Measurements from ENCODE around the gene SLC25A26. TPM values are rescaled to one million over a fixed set of nuclear protein-coding genes. Genes with fewer than 3 reads are reported as not detected.
"Not testable (repeated sequence)": the region's sequence is repeated elsewhere in the genome, so short reads cannot be mapped to it uniquely, and the experiment has no call there.

SLC25A26 gene
- total and polyA plus RNA-seq, 2 experiments from 2014 or later = 19.8 to 25.7 TPM

- DNase-seq (ENCODE audit: low spot score) = no peak
- Histone ChIP-seq H3K9me3 (ENCODE audit: low read depth) (no peaks in the 10 kb centered on the region), H3K27ac (no peak overlapping the region), H2AFZ (no peak overlapping the region), H3K4me3 (no peak overlapping the region), H3K36me3 (replicated peaks; ENCODE audit: insufficient read depth, low read depth) (no peaks in the 10 kb centered on the region), H4K20me1 (ENCODE audit: insufficient read depth, poor library complexity, severe bottlenecking) (no peaks in the 10 kb centered on the region), H3K27me3 (no peaks in the 10 kb centered on the region), H3K4me2 (no peak overlapping the region), H3K4me1 (ENCODE audit: insufficient read depth) (no peaks in the 10 kb centered on the region), H3K79me2 (no peaks in the 10 kb centered on the region), H3K9me2 (replicated peaks; ENCODE audit: insufficient read depth) (no peaks in the 10 kb centered on the region)
- TF ChIP-seq CTCF (IDR thresholded peaks at IDR 0.05; ENCODE audit: poor library complexity) (no peak), EZH2 (IDR thresholded peaks at IDR 0.05; ENCODE audit: borderline replicate concordance) (no peak), EZH2phosphoT487 (IDR thresholded peaks at IDR 0.05; ENCODE audit: low read depth, severe bottlenecking, unreplicated experiment) (no peak)
- WGBS (ENCODE audit: low lambda C conversion rate, missing lambda C conversion rate) = 90% methylated on average over 1 of the region's 1 CpG
Measured at GRCh38 chr3:66279168-66279567, 58.4 kb downstream of the SLC25A26 start.

- Histone ChIP-seq H4K20me1 (ENCODE audit: insufficient read depth, poor library complexity, severe bottlenecking) (no peaks in the 10 kb centered on the region), H3K79me2 (no peaks in the 10 kb centered on the region), H3K4me2 (no peak overlapping the region), H3K27me3 (no peaks in the 10 kb centered on the region), H3K9me2 (replicated peaks; ENCODE audit: insufficient read depth) (no peaks in the 10 kb centered on the region), H2AFZ (no peak overlapping the region), H3K36me3 (replicated peaks; ENCODE audit: insufficient read depth, low read depth) (no peaks in the 10 kb centered on the region), H3K4me3 (no peak overlapping the region), H3K4me1 (ENCODE audit: insufficient read depth) (no peaks in the 10 kb centered on the region), H3K9me3 (ENCODE audit: low read depth) (no peaks in the 10 kb centered on the region), H3K27ac (no peak overlapping the region)
- no peak for TF ChIP-seq EZH2 (IDR thresholded peaks at IDR 0.05; ENCODE audit: borderline replicate concordance)
- TF ChIP-seq CTCF (IDR thresholded peaks at IDR 0.05; ENCODE audit: poor library complexity) = no peak
- no peak for TF ChIP-seq EZH2phosphoT487 (IDR thresholded peaks at IDR 0.05; ENCODE audit: low read depth, severe bottlenecking, unreplicated experiment)
- no peak for DNase-seq (ENCODE audit: low spot score)
- WGBS (ENCODE audit: low lambda C conversion rate, missing lambda C conversion rate) = 33% methylated on average over 3 of the region's 3 CpGs
Measured at GRCh38 chr3:66280304-66280703, 59.5 kb downstream of the SLC25A26 start.

DNA sequence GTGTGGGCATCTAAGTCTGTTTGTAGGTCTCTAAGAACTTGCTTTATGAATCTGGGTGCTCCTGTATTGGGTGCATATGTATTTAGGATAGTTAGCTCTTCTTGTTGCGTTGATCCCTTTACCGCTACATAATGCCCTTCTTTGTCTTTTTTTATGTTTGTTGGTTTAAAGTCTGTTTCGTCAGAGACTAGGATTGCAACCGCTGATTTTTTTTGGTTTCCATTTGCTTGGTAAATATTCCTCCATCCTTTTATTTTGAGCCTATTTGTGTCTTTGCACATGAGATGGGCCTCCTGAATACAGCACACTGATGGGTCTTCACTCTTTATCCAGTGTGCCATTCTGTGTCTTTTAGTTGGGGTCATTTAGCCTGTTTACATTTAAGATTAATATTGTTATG is 71.1 kb downstream of the SLC25A26 start:
- not testable (repeated sequence) for H3K27me3 ChIP-seq; H3K36me3 ChIP-seq (replicated peaks; ENCODE audit: insufficient read depth, low read depth); H3K79me2 ChIP-seq; H3K4me3 ChIP-seq; H3K27ac ChIP-seq; H3K4me2 ChIP-seq; H3K9me3 ChIP-seq (ENCODE audit: low read depth); H3K9me2 ChIP-seq (replicated peaks; ENCODE audit: insufficient read depth); H2AFZ ChIP-seq; DNase-seq (ENCODE audit: low spot score); H4K20me1 ChIP-seq (ENCODE audit: insufficient read depth, poor library complexity, severe bottlenecking); H3K4me1 ChIP-seq (ENCODE audit: insufficient read depth)
- WGBS (ENCODE audit: low lambda C conversion rate, missing lambda C conversion rate) = 76% methylated on average over 4 of the region's 4 CpGs

DNA sequence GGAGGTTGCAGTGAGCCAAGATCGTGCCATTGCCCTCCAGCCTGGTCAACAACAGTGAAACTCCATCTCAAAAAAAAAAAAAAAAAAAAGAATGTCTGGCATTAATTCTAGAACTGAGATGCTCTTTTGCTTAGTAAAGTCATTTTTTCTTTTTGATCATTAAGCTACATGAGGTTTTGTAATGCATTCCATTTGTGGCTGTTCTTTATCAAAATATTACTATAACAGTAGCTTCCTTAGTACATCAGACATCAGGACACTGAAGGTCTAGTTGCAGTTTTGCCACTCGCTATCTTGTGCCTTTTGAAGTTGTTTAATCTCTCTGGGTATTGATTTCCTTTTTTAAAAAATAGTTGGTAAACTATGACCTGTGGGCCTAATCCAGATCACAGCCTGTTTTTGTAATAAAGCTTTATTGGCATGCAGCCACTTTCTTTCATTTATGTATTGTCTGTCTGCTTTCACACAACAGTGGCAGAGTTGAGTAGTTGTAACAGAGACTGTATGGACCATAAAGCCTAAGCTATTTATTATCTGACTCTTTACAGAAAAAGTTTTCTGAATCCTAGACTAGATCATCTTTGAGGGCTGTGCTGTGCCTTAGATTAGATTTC is 76.6 kb downstream of the SLC25A26 start:
- Histone ChIP-seq H2AFZ (no peak overlapping the region), H3K4me2 (no peak overlapping the region), H4K20me1 (ENCODE audit: insufficient read depth, poor library complexity, severe bottlenecking) (no peaks in the 10 kb centered on the region), H3K4me3 (no peak overlapping the region), H3K4me1 (ENCODE audit: insufficient read depth) (peaks cover 9% of the 10 kb centered on the region), H3K9me2 (replicated peaks; ENCODE audit: insufficient read depth) (no peaks in the 10 kb centered on the region), H3K79me2 (no peaks in the 10 kb centered on the region), H3K9me3 (ENCODE audit: low read depth) (no peaks in the 10 kb centered on the region), H3K36me3 (replicated peaks; ENCODE audit: insufficient read depth, low read depth) (no peaks in the 10 kb centered on the region), H3K27me3 (no peaks in the 10 kb centered on the region), H3K27ac (no peak overlapping the region)
- WGBS (ENCODE audit: low lambda C conversion rate, missing lambda C conversion rate) = 77% methylated on average over 2 of the region's 2 CpGs
- TF ChIP-seq EZH2phosphoT487 (IDR thresholded peaks at IDR 0.05; ENCODE audit: low read depth, severe bottlenecking, unreplicated experiment) (no peak), CTCF (IDR thresholded peaks at IDR 0.05; ENCODE audit: poor library complexity) (no peak), EZH2 (IDR thresholded peaks at IDR 0.05; ENCODE audit: borderline replicate concordance) (no peak)
- no peak for DNase-seq (ENCODE audit: low spot score)

All from hepatocyte (in vitro differentiated cells).